Gastrocnemius medialis (tissue), 4 donors: ENCODE data around the gene BCL2L2. TPM values are rescaled to one million over a fixed set of nuclear protein-coding genes. Genes with fewer than 3 reads are reported as not detected.

Source experiments
- ATAC-seq, 2 donors: fragments of 150-250 bp; one replicate each; pipeline ENCODE4 v1.9.1; 2016
- DNase-seq, 2 donors: peaks; one replicate each; pipeline ENCODE4 v3.0.0-alpha.2; 2019
- H3K27ac ChIP-seq, 4 donors: fragments of 200-600 bp; sonication (generic); 1 replicate in 1 of 4; 2 replicates in 3 of 4; pipeline ENCODE4 v1.5.1; 2016 to 2018; ENCODE audit warnings: mild to moderate bottlenecking in 2 of 4, moderate library complexity in 1 of 4
- H3K27me3 ChIP-seq, 3 donors: fragments of 200-600 bp; sonication (generic) in 2 of 3; 1 replicate in 1 of 3; 2 replicates in 2 of 3; pipeline versions ENCODE4 v1.5.1 to v1.6.0; 2016 to 2019; ENCODE audit warnings: mild to moderate bottlenecking in 1 of 3, moderate library complexity in 1 of 3
- H3K36me3 ChIP-seq, 2 donors: fragments of 200-600 bp; sonication (generic) in 1 of 2; one replicate each; pipeline ENCODE4 v1.5.1; 2017 to 2018
- H3K4me1 ChIP-seq, 2 donors: fragments of 200-600 bp; sonication (generic) in 1 of 2; one replicate each; pipeline ENCODE4 v1.5.1; 2016 to 2017; ENCODE audit warnings: mild to moderate bottlenecking in 2 of 2
- H3K4me3 ChIP-seq, 4 donors: fragments of 200-600 bp; sonication (generic) in 3 of 4; 1 replicate in 1 of 4; 2 replicates in 3 of 4; pipeline ENCODE4 v1.5.1; 2016 to 2019; ENCODE audit warnings: mild to moderate bottlenecking in 2 of 4
- H3K9me3 ChIP-seq, 3 donors: fragments of 200-600 bp; sonication (generic) in 2 of 3; 1 replicate in 1 of 3; 2 replicates in 2 of 3; pipeline ENCODE4 v1.5.1; 2016 to 2019
- POLR2A ChIP-seq, 2 donors: fragments of 450-650 bp; IDR thresholded peaks; one replicate each; pipeline ENCODE4 v1.6.1; 2017; ENCODE audit warnings: antibody characterized with exemption in 2 of 2, mild to moderate bottlenecking in 2 of 2, moderate library complexity in 2 of 2
- in situ Hi-C, 4 donors: fragments of 200-750 bp; cut with MboI; loops; one replicate each; pipeline versions ENCODE4 v1.15.0 to v1.8.0; 2017; ENCODE audit warnings: low sequenced_read_pairs in 4 of 4
- intact Hi-C: fragments of 100-400 bp; cut with DNase I; formaldehyde crosslinking; loops from one replicate; pipeline ENCODE4 v1.15.1; 2023; ENCODE audit warnings: low total_unique reads
- total RNA-seq, 4 donors: library from RNA; depleted of rRNA; stranded (reverse); fragments of >200 nt; gene quantifications; one replicate each; pipeline versions ENCODE4 v1.1.0 to v1.2.3, GENCODE V29; 2016
- TF ChIP-seq, protein P1 (sequence below), 5 experiments: fragments of 450-650 bp in 3 of 5; fragments of 200-600 bp in 2 of 5; sonication (generic) in 2 of 5; IDR thresholded peaks in 4 of 5; conservative IDR thresholded peaks in 1 of 5; 1 replicate in 4 of 5; 2 replicates in 1 of 5; pipeline ENCODE4 v1.5.1; 2016 to 2019; ENCODE audit warnings: antibody characterized with exemption in 5 of 5, mild to moderate bottlenecking in 3 of 5, moderate library complexity in 3 of 5

Gene BCL2L2
- total RNA-seq, 4 donors from 2014 or later, result 13.4 to 24.9 (median 23.8) TPM

DNA sequence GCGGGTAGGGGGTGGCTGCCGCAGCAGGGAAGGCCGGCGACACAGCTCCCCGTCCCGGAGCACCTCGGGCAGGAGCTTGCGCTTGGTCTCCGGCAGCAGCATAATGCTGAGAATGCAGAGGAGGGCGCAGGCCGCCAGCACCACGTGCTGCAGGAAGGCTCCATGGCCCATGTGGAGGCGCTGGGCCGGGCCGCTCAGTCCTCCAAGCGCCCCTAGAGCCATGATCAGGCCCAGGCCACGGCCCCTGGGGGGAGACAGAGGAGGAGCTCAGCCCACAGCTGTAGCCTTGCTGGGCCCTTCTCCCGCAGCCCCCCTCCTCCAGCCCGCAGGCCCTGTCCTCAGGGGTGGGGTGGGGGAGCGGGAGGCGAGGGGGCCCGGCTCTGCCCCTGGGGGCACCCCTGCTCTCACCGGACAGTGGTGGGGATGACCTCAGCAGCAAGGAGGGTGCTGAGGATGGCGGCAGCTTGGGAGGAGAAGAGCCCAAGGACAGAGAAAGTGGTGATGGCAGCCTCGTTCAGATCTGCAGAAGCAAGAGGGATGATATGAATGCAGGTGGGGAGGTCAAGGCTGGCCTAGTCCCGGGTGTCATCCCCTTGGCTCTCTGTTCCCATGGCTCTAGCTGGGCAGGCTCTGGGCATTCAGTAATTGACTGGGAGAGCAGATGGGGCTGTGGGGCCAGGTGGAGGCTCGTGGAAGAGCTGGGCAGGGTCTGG lies 40.2 kb downstream of the BCL2L2 start:
- H3K27ac ChIP-seq, result no peak overlapping the region
- no peak overlapping the region for H3K4me3 ChIP-seq
- ATAC-seq (no peak), DNase-seq (no peak)
- H3K36me3 ChIP-seq, result no peaks in the 10 kb centered on the region
- in situ Hi-C loops, result loop anchor here in 1 of 4 donors (25.0 kb wide), 1 partner anchor 215 kb away; the partner anchor contains the start of genes AP1G2, THTPA and ZFHX2
- no peaks in the 10 kb centered on the region for H3K9me3 ChIP-seq
- TF ChIP-seq, protein P1, sequence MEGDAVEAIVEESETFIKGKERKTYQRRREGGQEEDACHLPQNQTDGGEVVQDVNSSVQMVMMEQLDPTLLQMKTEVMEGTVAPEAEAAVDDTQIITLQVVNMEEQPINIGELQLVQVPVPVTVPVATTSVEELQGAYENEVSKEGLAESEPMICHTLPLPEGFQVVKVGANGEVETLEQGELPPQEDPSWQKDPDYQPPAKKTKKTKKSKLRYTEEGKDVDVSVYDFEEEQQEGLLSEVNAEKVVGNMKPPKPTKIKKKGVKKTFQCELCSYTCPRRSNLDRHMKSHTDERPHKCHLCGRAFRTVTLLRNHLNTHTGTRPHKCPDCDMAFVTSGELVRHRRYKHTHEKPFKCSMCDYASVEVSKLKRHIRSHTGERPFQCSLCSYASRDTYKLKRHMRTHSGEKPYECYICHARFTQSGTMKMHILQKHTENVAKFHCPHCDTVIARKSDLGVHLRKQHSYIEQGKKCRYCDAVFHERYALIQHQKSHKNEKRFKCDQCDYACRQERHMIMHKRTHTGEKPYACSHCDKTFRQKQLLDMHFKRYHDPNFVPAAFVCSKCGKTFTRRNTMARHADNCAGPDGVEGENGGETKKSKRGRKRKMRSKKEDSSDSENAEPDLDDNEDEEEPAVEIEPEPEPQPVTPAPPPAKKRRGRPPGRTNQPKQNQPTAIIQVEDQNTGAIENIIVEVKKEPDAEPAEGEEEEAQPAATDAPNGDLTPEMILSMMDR (IDR thresholded peaks at IDR 0.05 in 4 of 5, conservative IDR thresholded peaks at IDR 0.05 in 1 of 5), result no peak
- no peak for TF ChIP-seq POLR2A (IDR thresholded peaks at IDR 0.05)
- H3K27me3 ChIP-seq, result peaks cover 6 to 11% (median 8%) of the 10 kb centered on the region in 3 donors
- intact Hi-C loops, result no loop called here
- peaks cover 0 to 2% of the 10 kb centered on the region in 2 donors for H3K4me1 ChIP-seq

DNA sequence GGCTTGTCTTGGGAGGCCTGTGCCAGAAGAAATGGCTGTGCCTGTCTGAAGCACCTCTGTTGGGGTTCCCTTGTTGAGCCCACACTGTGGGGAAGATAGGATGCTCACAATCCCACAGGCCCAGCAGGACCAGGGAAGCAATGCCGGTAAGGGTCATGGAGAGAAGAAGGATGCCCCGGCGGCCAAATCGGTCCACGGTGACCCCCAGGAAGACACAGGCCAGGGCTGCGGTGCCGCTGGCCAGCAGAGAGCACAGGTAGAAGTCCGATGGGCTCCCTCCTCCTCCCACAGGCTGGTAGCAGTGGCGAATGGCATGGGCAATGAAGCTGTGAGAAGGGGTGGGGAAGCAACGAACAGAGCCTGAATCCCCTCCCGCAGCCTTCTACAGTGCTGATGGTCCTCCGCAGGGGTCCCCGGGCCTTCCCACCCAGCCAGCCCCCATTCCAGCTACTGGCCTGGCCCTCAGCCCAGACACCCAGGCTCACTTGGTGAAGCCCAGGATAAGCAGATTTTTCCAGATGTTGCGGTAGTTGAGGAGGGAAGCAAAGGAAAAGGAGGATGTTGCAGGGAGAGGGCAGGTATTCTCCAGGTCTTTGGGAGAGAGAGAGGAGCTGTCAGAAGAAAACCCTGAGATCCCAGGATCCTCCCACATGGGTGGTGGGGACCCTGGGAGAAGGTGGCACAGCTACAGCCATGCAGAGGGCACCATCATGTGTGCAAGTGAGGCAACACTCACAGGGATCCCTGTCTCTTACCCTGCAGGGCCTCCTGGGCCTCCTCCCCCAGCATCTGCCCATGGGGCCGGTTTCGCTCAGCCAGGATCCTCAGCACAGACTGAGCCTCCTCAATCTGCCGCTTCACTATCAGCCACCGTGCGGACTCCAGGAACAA lies 41.0 kb downstream of the BCL2L2 start:
- Histone ChIP-seq H3K9me3 (no peaks in the 10 kb centered on the region), H3K4me1 (peaks cover 0 to 10% of the 10 kb centered on the region in 2 donors), H3K4me3 (no peak overlapping the region), H3K27ac (no peak overlapping the region), H3K36me3 (no peaks in the 10 kb centered on the region), H3K27me3 (peaks cover 13 to 18% (median 14%) of the 10 kb centered on the region in 3 donors)
- in situ Hi-C loops, result loop anchor here in 1 of 4 donors (25.0 kb wide), 1 partner anchor 215 kb away; the partner anchor contains the start of genes AP1G2, THTPA and ZFHX2
- intact Hi-C loops, result no loop called here
- TF ChIP-seq, protein P1 (IDR thresholded peaks at IDR 0.05 in 4 of 5, conservative IDR thresholded peaks at IDR 0.05 in 1 of 5), result no peak
- no peak for TF ChIP-seq POLR2A (IDR thresholded peaks at IDR 0.05)
- DNase-seq (no peak), ATAC-seq (no peak)

DNA sequence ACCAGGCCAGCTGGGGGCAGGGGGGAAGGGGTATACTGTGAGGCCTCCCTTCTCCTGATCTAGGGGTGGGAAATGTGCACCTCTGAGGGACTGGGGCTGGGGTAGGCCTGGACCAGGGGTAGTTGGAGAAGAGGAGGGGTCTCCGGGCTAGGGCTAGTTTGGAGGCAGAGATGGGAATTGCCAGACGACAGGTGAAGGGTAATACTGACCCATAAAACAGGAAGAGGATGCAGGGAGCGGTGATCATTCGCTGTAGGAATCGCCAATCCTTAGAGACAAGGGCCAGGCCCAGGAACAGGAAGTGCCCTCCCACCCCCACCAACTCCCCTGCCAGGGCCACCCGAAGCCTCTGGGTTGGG lies 41.6 kb downstream of the BCL2L2 start:
- ATAC-seq (no peak), DNase-seq (no peak)
- Histone ChIP-seq H3K36me3 (no peaks in the 10 kb centered on the region), H3K27ac (no peak overlapping the region), H3K9me3 (no peaks in the 10 kb centered on the region), H3K27me3 (peaks cover 17 to 24% (median 20%) of the 10 kb centered on the region in 3 donors), H3K4me3 (no peak overlapping the region), H3K4me1 (peaks cover 0 to 15% of the 10 kb centered on the region in 2 donors)
- intact Hi-C loops (no loop called here), in situ Hi-C loops (loop anchor here in 1 of 4 donors (25.0 kb wide), 1 partner anchor 214 kb away; the partner anchor contains the start of genes AP1G2, THTPA and ZFHX2)
- TF ChIP-seq POLR2A (IDR thresholded peaks at IDR 0.05), result no peak
- TF ChIP-seq, protein P1 (IDR thresholded peaks at IDR 0.05 in 4 of 5, conservative IDR thresholded peaks at IDR 0.05 in 1 of 5), result no peak

DNA sequence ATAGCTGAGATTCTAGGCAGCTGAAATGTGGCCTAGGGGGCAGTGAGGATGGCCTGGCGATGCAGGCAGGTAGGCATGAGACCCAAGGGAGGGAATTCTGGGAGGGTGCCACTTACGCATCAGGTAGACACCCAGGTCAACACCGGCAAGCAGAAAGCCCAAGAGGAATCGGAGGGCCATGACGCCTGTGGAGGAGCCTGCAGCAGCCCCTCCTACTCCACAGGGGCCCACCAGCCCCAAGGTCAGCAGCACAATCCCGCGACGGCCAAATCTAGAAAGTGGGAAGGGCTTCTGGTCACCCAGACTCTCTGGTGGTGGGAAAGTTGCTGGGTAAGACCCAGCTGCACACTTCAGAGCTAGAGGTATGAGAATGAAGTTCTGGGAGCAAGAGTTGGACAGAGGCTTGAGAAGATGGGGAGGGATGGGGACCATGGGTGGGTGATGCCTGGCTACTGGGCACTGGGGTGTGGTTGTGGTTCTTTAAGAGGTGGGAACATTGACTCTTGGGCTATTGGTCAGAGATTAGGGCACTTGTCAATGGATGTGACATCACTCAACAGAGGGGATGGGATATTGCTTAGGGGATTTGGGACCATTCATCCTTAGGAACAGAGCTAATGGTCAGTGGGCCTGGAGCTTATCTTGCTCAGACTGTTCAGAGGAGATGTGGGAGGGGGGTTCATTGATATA lies 42.7 kb downstream of the BCL2L2 start:
- H3K36me3 ChIP-seq, result no peaks in the 10 kb centered on the region

More for the DNA sequence above, 42.7 kb downstream of the BCL2L2 start:
- intact Hi-C loops, result no loop called here
- DNase-seq (no peak), ATAC-seq (no peak)
- H3K27me3 ChIP-seq, result peaks cover 21 to 27% (median 25%) of the 10 kb centered on the region in 3 donors
- H3K9me3 ChIP-seq, result no peaks in the 10 kb centered on the region
- no peak overlapping the region for H3K4me3 ChIP-seq
- TF ChIP-seq POLR2A (IDR thresholded peaks at IDR 0.05), result no peak
- TF ChIP-seq, protein P1 (IDR thresholded peaks at IDR 0.05 in 4 of 5, conservative IDR thresholded peaks at IDR 0.05 in 1 of 5), result no peak
- peaks cover 0 to 15% of the 10 kb centered on the region in 2 donors for H3K4me1 ChIP-seq
- in situ Hi-C loops, result loop anchor here in 1 of 4 donors (25.0 kb wide), 1 partner anchor 213 kb away; the partner anchor contains the start of genes AP1G2, THTPA and ZFHX2
- H3K27ac ChIP-seq, result no peak overlapping the region
